Activated naive CD8-positive, alpha-beta T cell treated with anti-CD3 and anti-CD28 coated beads, Interleukin-2, amount 10 ng/mL, durations not matched to agents 7 days and 5 days (primary cell): ENCODE results near the gene TBC1D22B. TPM values are rescaled to one million over a fixed set of nuclear protein-coding genes. Genes with fewer than 3 reads are reported as not detected.
"Not testable (repeated sequence)": the region's sequence is repeated elsewhere in the genome, so short reads cannot be mapped to it uniquely, and the experiment has no call there.

Experiments
- ATAC-seq: fragments of 150-1000 bp; cut with Tn5 transposase; one replicate; pipeline ENCODE4 v1.10.0; 2021; ENCODE audit warnings: low read depth, moderate library complexity
- POLR2A ChIA-PET: fragments of 350-600 bp; sonication (Branson Sonifier 250); formaldehyde crosslinking; loops from one replicate; lab custom pipeline; 2021; ENCODE audit warnings: antibody characterized with exemption; lab: Charles Lee
- DNase-seq: peaks from one replicate; pipeline ENCODE4 v3.0.0; 2021
- H3K27ac Mint-ChIP-seq: one replicate; pipeline ENCODE4 v1.8.0; 2022; ENCODE audit warnings: mild to moderate bottlenecking, mixed read lengths
- H3K27me3 Mint-ChIP-seq: one replicate; pipeline ENCODE4 v1.8.0; 2022; ENCODE audit warnings: mild to moderate bottlenecking, moderate library complexity, mixed read lengths
- H3K36me3 Mint-ChIP-seq: one replicate; pipeline ENCODE4 v1.8.0; 2021; ENCODE audit warnings: mild to moderate bottlenecking, mixed read lengths
- H3K4me1 Mint-ChIP-seq: one replicate; pipeline ENCODE4 v1.8.0; 2021; ENCODE audit warnings: mixed read lengths
- H3K4me3 Mint-ChIP-seq: one replicate; pipeline ENCODE4 v1.8.0; 2022; ENCODE audit warnings: mild to moderate bottlenecking, moderate library complexity, mixed read lengths
- H3K9me3 Mint-ChIP-seq: one replicate; pipeline ENCODE4 v1.8.0; 2021; ENCODE audit warnings: mixed read lengths
- total RNA-seq, 2 experiments: library from RNA; stranded (reverse); gene quantifications; one replicate each; pipeline ENCODE4 v1.2.3, GENCODE V29; 2021

The TBC1D22B gene
- total RNA-seq, 2 experiments from 2014 or later: 13.8 to 14.7 TPM

DNA sequence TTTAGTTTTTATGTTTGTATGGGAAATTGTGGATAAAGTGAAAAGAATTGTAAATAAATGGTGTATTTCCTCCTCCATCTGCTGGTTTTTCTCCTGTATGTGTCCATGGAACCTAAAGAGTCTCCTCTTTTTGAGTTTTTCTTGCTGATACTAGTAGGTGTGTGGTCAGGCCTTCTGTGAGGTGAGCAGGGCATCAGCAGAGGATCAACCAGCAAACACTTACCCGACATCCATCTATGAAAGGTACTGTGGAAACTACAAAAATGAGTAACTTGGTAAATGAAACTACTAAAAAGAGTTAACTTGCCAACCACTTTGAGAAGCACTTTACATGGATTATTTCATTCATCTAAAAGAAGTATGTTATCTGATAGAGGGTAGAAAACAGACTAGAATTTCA, 75.3 kb downstream of the TBC1D22B start:
- Mint-ChIP-seq H3K9me3 (no peaks in the 10 kb centered on the region), H3K27ac (no peak overlapping the region), H3K36me3 (peaks cover 8% of the 10 kb centered on the region), H3K4me3 (no peak overlapping the region), H3K27me3 (no peaks in the 10 kb centered on the region), H3K4me1 (no peaks in the 10 kb centered on the region)
- DNase-seq (no peak), ATAC-seq (no peak)
- POLR2A ChIA-PET: no interaction called here

DNA sequence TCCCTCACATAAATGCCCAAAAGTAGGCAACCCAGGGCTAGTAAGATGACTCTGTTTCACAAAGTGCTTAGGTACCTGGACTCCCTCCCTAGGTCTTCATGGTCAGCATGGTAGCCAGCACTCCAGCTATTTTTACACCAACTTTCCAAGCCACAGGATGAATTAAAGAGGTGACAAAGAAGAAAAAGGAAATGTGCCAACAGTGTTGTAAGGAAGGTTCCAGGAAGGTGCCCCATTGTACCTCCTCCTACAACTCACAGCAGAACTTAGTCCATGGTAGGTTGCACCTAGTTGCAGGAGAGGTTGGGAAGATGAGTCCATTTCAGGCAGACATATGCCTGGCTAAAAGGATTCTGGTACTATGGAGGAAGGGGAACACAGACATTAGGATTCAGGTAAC, 76.5 kb downstream of the TBC1D22B start:
- Mint-ChIP-seq H3K4me1 (no peaks in the 10 kb centered on the region), H3K36me3 (peaks cover 8% of the 10 kb centered on the region), H3K27ac (no peak overlapping the region), H3K27me3 (no peaks in the 10 kb centered on the region), H3K9me3 (no peaks in the 10 kb centered on the region), H3K4me3 (no peak overlapping the region)
- DNase-seq: no peak
- ATAC-seq: no peak
- POLR2A ChIA-PET: no interaction called here

DNA sequence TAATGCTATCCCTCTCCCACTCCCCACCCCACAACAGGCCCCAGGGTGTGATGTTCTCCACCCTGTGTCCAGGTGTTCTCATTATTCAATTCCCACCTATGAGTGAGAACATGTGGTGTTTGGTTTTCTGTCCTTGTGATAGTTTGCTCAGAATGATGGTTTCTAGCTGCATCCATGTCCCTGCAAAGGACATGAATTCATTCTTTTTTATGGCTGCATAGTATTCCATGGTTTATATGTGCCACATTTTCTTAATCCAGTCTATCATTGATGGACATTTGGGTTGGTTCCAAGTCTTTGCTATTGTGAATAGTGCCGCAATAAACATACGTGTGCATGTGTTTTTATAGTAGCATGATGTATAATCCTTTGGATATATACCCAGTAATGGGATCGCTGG, 80.7 kb downstream of the TBC1D22B start:
- H3K4me3 Mint-ChIP-seq, ATAC-seq, POLR2A ChIA-PET, H3K9me3 Mint-ChIP-seq, H3K27ac Mint-ChIP-seq, DNase-seq, H3K27me3 Mint-ChIP-seq, H3K36me3 Mint-ChIP-seq, H3K4me1 Mint-ChIP-seq: not testable (repeated sequence)

DNA sequence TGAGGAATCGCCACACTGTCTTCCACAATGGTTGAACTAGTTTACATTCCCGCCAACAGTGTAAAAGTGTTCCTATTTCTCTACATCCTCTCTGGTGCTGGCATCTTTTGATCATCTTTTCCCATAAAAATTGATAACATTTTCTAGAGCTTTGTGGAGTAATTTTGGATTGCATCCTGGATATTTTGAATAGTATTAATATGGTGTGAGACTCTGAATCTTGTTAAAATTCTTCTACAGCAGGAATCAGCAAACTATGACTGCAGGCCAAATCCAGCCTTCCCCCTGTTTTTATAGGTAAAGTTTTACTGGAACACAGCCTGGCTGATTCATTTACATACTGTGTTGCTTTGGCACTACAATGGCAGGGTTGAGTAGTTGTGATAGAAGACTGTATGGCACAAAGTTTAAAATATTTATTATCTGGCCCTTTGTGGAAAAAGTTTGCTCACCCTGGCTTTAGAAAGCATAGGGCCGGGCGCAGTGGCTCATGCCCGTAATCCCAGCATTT, 81.2 kb downstream of the TBC1D22B start:
- POLR2A ChIA-PET: no interaction called here
- H3K4me1 Mint-ChIP-seq: peaks cover 6% of the 10 kb centered on the region
- no peak overlapping the region for H3K4me3 Mint-ChIP-seq
- H3K27ac Mint-ChIP-seq: no peak overlapping the region
- ATAC-seq (no peak), DNase-seq (no peak)
- H3K27me3 Mint-ChIP-seq: peaks cover 14% of the 10 kb centered on the region
- H3K9me3 Mint-ChIP-seq: no peaks in the 10 kb centered on the region
- H3K36me3 Mint-ChIP-seq: peaks cover 2% of the 10 kb centered on the region

- POLR2A ChIA-PET: no interaction called here
- no peak for DNase-seq
- H3K27me3 Mint-ChIP-seq: peaks cover 19% of the 10 kb centered on the region
- H3K36me3 Mint-ChIP-seq: peaks cover 2% of the 10 kb centered on the region
- H3K9me3 Mint-ChIP-seq: no peaks in the 10 kb centered on the region
- H3K4me1 Mint-ChIP-seq: peaks cover 8% of the 10 kb centered on the region
- H3K27ac Mint-ChIP-seq: no peak overlapping the region
- ATAC-seq: no peak
- H3K4me3 Mint-ChIP-seq: no peak overlapping the region
Measured at GRCh38 chr6:37339741-37340638, 82.4 kb downstream of the TBC1D22B start.

DNA sequence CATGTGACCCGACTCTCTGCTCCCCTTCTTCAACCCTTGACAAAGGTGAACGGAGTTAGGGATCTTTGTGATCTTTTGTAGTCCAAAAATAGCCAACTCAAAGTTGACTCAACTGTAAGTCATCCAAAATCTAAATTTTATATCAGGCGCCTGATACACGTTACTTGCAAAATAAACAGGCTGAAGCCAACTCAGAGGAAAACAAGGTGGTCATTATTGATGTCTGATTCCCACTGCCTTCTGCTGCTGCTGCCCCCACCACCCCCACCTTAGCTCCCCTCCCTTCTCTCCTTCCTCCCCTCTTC, 83.0 kb downstream of the TBC1D22B start:
- Mint-ChIP-seq H3K4me3 (no peak overlapping the region), H3K9me3 (no peaks in the 10 kb centered on the region), H3K36me3 (peaks cover 2% of the 10 kb centered on the region), H3K27ac (no peak overlapping the region), H3K4me1 (peaks cover 8% of the 10 kb centered on the region), H3K27me3 (peaks cover 19% of the 10 kb centered on the region)
- POLR2A ChIA-PET: no interaction called here
- no peak for DNase-seq
- ATAC-seq: no peak

GRCh38 chr6:37343248-37343647, 85.7 kb downstream of the TBC1D22B start:
- peaks cover 8% of the 10 kb centered on the region for H3K4me1 Mint-ChIP-seq

DNA sequence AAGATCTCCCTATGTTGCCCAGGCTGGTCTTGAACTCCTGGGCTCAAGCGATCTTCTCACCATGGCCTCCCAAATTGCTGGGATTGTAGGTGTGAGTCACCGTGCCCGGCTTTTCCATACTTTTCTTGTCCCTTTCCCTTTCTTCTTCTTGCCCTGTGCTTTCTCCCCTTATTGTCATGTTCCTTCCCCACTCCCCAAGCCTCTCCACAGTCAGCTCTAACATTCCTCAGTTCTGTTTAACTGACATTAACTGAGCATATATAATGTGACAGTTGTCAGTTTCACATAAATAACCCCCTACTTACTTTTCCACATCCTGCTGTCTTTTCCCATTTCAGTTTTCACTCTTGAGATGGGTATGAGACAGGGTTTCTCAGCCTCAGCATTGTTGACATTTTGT, 86.7 kb downstream of the TBC1D22B start:
- DNase-seq (no peak), ATAC-seq (no peak)
- Mint-ChIP-seq H3K9me3 (no peaks in the 10 kb centered on the region), H3K27ac (no peak overlapping the region), H3K27me3 (peaks cover 35% of the 10 kb centered on the region), H3K4me1 (peaks cover 8% of the 10 kb centered on the region), H3K36me3 (peaks cover 3% of the 10 kb centered on the region), H3K4me3 (no peak overlapping the region)
- POLR2A ChIA-PET: no interaction called here

More at GRCh38 chr6:37343248-37343647, 85.7 kb downstream of the TBC1D22B start:
- no peak for DNase-seq
- H3K36me3 Mint-ChIP-seq: peaks cover 3% of the 10 kb centered on the region
- no peak overlapping the region for H3K4me3 Mint-ChIP-seq
- H3K27ac Mint-ChIP-seq: no peak overlapping the region
- no peak for ATAC-seq
- H3K27me3 Mint-ChIP-seq: peaks cover 32% of the 10 kb centered on the region
- H3K9me3 Mint-ChIP-seq: no peaks in the 10 kb centered on the region
- POLR2A ChIA-PET: interaction anchor here (0.6 to 0.7 kb wide), 2 partner anchors 10 to 1360 kb away, joined by 3 read pairs; partner anchors contain the start of gene GLO1

- H3K9me3 Mint-ChIP-seq, H3K27ac Mint-ChIP-seq, POLR2A ChIA-PET, DNase-seq, ATAC-seq, H3K36me3 Mint-ChIP-seq, H3K4me3 Mint-ChIP-seq, H3K4me1 Mint-ChIP-seq: not testable (repeated sequence)
- H3K27me3 Mint-ChIP-seq: peaks cover 37% of the 10 kb centered on the region
Measured at GRCh38 chr6:37345804-37346203, 88.2 kb downstream of the TBC1D22B start.

DNA sequence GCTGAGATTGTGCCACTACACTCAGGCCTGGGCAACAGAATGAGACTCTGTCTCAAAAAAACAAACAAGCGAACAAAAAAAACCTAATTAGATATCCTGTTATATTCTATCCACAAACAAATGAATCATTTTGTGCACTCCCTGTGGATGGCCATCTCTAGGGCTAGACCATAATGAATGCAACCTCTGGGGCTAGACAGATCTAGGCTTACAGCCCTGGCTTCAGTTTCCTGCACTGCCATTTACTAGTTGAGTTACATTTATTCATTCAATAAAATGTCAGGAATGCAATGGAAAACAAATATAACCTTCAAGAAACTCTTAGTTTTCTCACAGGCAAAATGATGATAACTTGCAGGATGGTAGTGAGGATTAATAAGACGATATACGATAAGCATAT, 89.6 kb downstream of the TBC1D22B start:
- Mint-ChIP-seq H3K27ac (no peak overlapping the region), H3K27me3 (peaks cover 33% of the 10 kb centered on the region), H3K4me3 (no peak overlapping the region), H3K9me3 (no peaks in the 10 kb centered on the region), H3K36me3 (peaks cover 3% of the 10 kb centered on the region), H3K4me1 (peaks cover 8% of the 10 kb centered on the region)
- no peak for ATAC-seq
- POLR2A ChIA-PET: no interaction called here
- DNase-seq: no peak

- Mint-ChIP-seq H3K27ac (no peak overlapping the region), H3K9me3 (no peaks in the 10 kb centered on the region), H3K4me3 (no peak overlapping the region), H3K36me3 (peaks cover 3% of the 10 kb centered on the region), H3K27me3 (peaks cover 35% of the 10 kb centered on the region), H3K4me1 (peaks cover 10% of the 10 kb centered on the region)
- DNase-seq (no peak), ATAC-seq (no peak)
- POLR2A ChIA-PET: no interaction called here
Measured at GRCh38 chr6:37347670-37348111, 90.1 kb downstream of the TBC1D22B start.

DNA sequence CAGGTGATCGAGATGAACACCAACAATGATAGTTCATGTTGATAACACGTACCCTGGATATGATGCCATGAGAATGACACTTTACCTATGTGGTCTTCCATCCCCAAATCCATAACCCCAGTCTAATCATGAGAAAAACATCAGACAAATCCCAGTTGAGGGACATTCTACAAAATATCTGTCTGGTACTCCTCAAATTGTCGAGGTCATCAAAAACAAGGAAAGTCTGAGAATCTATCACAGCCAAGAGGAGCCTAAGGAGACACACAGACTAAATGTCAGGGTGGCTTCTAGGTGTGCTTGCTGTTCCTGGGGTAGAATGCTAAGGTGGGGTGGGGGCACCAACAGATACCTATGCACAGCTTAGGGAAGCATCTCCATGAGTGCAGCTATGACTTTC, 93.5 kb downstream of the TBC1D22B start:
- no peak overlapping the region for H3K27ac Mint-ChIP-seq
- no peak for ATAC-seq
- POLR2A ChIA-PET: no interaction called here

DNA sequence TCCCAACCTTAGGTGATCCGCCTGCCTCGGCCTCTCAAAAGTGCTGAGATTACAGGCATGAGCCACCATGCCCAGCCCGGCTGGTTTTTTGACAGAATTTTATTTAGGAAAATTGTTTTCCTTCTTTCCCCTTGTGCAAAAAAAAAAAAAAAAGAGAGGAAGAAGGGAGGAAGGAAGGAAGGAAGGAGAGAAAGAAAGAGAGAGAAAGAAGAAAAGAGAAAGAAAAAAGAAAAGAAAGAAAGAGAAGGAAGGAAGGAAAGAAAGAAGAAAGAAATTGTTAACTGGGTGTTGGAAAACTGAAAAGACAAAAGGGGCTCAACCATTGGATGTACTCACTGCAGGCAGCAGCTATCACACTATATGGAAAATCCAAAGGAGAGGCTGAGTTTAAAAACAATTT, 94.8 kb downstream of the TBC1D22B start:
- Mint-ChIP-seq H3K27ac (no peak overlapping the region), H3K27me3 (peaks cover 11% of the 10 kb centered on the region), H3K4me3 (no peak overlapping the region), H3K4me1 (peaks cover 19% of the 10 kb centered on the region), H3K9me3 (no peaks in the 10 kb centered on the region), H3K36me3 (peaks cover 5% of the 10 kb centered on the region)
- POLR2A ChIA-PET: no interaction called here
- DNase-seq: no peak
- no peak for ATAC-seq

More for the DNA sequence above, 93.5 kb downstream of the TBC1D22B start:
- no peak overlapping the region for H3K4me3 Mint-ChIP-seq
- H3K27me3 Mint-ChIP-seq: peaks cover 19% of the 10 kb centered on the region
- DNase-seq: no peak
- no peaks in the 10 kb centered on the region for H3K9me3 Mint-ChIP-seq
- H3K4me1 Mint-ChIP-seq: peaks cover 18% of the 10 kb centered on the region
- H3K36me3 Mint-ChIP-seq: peaks cover 8% of the 10 kb centered on the region
